HG02571 (cell line): Measurements from ENCODE around the gene IGF2BP3.
"Not testable (repeated sequence)": the region's sequence is repeated elsewhere in the genome, so short reads cannot be mapped to it uniquely, and the experiment has no call there.

Experiments
- ATAC-seq: cut with Tn5 transposase; IDR thresholded peaks from one replicate; pipeline ENCODE4 v1.9.1; 2021; ENCODE audit warnings: mild to moderate bottlenecking, moderate library complexity; ENCODE audit not compliant: unreplicated experiment

Gene IGF2BP3

DNA sequence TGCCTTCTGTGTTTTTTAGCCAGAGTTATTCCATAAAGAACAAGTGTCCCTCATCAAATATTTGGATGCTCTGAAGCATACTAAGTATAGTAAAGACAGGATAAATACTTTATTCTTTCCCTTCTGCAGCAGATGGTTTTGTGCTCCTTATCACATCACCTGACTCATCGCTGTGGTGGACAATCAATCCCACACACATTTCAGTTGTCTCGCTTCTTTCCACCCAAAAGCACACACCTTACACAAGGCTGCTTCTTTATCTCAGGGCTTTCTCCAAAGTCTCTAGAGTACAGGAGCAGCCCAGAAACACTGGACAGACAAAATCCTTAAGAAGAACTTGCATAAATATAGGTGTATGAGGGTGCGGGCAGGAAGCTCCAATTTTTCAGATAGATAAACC is 43.4 kb downstream of the IGF2BP3 start:
- ATAC-seq, result no peak

DNA sequence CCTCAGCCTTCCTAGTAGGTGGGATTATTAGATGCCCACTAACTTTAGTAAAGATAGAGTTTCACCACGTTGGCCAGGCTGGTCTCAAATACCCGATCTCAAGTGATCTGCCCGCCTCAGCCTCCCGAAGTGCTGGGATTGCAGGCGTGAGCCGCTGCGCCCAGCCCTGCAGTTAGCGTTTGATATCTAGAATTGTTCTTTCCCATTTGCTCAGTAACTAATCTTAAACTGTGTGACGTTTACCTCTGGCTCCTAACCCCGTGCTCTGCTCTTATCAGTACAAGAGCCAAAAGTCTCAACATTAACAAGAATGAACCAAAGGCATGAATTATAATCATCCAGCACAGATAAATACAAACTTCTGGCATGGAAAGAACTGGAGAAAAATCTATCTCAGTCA is 47.4 kb downstream of the IGF2BP3 start:
- no peak for ATAC-seq

DNA sequence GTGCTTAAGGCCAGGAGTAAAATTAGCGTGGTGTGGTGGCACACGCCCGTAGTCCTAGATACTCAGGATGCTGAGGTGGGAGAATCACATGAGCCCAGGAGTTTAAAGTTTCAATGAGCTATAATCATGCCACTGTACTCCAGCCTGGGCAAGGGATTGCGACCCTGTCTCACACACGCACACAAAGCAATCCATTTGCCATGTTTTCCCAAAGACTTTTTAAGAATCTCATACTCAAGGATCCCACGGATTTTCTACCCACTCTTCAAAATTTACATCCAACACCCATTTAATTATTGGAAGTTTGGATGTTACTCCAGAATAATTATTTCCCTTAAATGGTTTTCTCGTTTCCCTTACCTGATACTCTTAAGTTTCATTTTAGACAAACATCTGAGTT is 47.9 kb downstream of the IGF2BP3 start:
- ATAC-seq, result no peak

DNA sequence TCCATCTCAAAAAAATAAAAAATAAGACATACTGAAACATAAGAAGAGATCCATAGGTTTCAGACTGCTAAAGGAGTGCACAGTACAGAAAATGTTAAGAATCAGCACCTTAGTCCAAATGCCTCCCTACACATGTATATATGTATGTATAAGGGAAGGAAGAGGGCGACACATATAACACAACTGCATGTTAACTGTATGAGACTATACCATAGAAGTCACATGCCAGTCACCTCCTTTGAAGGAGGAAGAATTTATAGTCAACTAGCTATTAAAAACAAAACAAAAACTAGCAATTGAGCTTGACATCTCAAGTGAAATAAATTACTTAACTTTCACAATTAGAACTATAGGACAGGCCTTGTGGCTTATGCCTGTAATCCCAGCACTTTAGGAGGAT is 50.4 kb downstream of the IGF2BP3 start:
- no peak for ATAC-seq

DNA sequence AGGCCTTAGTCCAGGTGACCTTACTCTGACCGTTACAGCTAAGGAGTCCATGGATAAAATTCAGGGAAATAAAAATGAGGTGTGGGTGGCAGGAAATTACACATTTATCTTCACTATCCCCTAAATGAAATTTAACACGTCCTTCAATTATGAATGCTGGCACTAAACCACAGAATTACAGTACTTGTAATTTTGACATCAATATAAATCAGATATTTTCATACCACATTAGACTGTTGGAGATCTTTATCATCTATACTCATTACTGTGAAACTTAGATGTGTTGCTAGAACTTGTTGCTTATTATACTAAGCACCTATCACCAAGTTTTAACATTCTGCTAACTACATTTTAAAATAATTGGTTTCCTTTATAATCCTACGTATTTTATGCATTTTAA is 51.1 kb downstream of the IGF2BP3 start:
- ATAC-seq, result no peak

DNA sequence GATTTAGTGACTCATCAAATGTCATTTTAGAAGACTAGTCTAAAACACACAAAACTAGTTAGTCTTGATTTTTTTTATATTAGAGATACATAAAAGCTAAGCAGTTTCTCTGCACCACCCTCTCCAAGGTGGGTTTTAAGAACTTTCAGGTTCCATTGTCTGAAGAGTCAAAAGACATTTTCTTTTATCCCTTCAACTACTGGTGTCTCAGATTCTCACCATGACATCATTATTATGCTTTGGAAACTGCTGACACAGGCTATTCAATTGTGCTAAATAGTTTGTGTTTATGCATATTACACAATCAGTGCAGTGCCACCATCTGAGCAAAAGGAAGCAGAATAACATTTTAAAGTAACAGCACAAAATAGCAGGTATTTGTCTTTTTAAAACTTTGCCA is 52.2 kb downstream of the IGF2BP3 start:
- no peak for ATAC-seq

DNA sequence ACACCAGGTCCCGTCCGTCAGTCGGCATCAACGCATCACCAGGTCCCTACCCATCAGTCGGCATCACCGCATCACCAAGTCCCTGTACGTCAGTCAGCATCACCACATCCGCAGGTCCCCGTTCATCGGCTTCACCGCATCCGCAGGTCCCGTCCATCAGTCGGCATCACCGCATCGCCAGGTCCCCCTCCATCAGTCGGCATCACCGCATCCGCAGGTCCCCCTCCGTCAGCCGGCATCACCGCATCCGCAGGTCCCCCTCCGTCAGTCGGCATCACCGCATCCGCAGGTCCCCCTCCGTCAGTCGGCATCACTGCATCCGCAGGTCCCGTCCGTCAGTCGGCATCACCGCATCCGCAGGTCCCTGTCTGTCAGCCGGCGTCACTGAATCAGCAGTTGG is 55.1 kb downstream of the IGF2BP3 start:
- ATAC-seq, result no peak

DNA sequence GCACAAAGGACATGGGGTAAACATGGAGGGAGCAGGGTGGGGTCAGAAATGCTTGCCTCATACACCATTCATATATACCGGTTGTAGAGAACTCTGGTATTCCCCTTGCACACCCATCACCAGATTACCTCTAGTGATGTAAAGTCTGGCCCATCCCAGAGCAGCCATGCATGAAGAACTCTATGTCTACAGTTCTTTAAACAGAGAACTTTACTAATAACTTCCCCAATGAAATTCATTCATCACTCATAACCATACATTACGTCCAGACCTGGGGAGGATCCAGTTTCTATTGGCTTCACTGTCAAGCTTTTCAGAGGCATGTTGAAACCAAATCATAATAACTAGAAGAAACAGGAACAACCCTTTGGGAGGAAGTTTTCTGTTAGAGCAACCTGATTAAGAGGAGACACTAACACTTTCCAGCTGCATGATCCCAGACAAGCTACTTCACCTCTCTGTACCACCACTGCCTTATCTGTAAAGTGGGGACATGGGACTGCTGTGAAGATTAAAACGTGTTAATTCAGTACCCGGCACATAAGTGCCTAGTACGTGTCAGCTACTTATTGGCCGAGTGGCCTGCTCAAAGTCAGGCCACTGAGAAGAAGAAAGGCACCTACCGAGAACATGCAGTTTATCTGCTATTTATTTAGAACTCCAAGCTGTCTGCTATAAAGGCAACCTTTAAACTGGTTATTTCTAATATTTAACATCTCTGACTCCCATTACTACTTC is 59.7 kb downstream of the IGF2BP3 start:
- ATAC-seq, result peak; percentile 82

DNA sequence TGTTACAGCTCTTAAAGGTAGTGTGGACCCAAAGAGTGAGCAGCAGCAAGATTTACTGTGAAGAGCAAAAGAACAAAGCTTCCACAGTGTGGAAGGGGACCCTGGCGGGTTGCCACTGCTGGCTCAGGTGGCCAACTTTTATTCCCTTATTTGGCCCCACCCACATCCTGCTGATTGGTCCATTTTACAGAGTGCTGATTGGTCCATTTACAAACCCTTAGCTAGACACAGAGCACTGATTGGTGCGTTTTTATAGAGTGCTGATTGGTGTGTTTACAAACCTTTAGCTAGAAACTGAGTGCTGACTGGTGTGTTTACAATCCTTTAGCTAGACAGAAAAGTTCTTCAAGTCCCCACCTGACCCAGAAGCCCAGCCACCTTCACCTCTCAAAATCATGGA is 63.7 kb downstream of the IGF2BP3 start:
- not testable (repeated sequence) for ATAC-seq

DNA sequence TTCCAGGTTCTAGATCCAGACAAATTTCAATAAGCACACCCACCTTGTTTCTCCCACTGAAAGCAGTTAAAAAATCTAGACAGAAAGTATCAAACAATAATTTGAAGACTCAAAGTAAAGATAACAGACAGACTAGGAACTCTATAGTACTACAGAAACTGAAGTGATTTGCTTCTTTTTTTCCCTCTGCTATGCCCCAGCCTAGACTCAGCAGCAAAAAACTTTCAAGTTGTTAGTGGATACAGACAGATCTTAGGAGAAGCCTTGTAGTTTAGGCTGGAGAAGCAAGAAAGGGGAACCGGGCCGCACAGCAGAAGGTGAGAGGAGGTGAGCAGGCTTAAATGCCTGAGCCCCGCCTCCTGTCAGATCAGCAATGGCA is 65.1 kb downstream of the IGF2BP3 start:
- ATAC-seq, result no peak

DNA sequence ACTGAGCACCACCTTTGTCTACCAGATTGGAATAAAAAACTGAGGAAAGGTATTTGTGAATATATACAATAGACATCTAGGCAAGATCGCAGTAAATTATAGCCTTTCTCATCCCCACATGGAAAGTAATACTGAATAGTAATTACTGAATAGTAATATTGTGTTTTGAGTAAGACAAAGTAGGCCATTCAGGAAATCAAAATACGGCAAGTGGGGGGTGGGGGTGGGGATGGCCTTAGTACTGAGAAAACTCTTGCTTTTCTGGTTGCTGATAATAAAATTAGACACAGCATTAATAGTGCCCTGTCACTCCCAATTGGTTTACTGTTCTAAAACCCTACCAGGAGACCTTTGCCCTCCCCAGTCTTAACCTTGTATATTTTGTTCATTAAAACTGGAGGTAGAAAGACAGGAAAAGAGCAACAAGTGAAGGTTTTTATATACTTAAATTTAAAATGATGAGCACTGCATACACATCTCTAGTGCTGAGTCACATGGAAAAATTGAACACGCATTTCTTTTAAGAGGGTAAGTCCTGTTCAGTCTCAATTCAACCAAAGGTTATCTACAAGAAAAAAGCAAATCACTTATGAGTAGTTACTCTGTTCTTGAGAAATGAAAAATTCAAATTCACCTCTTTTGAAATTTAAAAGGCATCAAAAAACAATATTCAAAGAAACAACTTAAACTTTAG is 65.6 kb downstream of the IGF2BP3 start:
- ATAC-seq, result no peak

DNA sequence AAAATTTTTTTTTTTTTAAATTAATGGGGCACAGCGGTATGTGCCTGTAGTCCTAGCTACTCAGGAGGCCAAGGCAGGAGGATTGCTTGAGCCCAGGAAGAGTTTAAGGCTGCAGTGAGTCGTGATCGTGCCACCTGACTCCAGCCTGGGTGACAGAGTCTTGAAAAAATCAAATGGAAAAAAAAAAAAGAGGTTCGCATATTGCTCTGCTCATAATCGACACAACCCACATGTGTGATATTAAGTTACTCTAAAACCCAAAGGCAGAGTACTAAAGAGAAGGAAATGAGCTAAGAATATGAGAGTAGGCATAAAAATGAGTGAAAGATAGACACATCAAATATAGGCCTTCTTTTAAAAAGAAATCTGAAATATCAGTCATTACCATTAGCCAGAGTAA is 66.3 kb downstream of the IGF2BP3 start:
- ATAC-seq, result no peak

DNA sequence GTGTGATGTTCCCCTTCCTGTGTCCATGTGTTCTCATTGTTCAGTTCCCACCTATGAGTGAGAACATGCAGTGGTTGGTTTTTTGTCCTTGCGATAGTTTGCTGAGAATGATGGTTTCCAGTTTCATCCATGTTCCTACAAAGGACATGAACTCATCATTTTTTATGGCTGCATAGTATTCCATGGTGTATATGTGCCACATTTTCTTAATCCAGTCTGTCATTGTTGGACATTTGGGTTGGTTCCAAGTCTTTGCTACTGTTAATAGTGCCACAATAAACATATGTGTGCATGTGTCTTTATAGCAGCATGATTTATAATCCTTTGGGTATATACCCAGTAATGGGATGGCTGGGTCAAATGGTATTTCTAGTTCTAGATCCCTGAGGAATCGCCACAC is 72.2 kb downstream of the IGF2BP3 start:
- ATAC-seq, result not testable (repeated sequence)

DNA sequence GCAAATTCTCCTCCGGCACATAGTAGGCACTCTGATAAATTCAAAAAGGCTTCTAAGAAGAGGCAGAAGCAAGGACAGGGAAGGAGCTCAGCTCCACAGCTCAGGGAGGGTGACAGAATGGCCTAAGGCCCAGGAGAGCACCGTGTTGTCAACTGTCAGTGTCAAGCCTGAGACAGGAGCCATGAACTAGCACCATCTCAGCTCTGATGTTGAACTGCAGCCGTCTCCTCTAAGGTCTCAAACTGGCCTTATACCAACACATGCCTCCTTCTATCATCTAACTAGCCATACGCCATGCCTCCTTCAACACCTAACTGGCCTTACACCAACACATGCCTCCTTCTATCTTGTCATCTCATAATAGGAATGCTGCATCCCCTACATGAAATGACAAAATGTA is 73.0 kb downstream of the IGF2BP3 start:
- ATAC-seq, result no peak

DNA sequence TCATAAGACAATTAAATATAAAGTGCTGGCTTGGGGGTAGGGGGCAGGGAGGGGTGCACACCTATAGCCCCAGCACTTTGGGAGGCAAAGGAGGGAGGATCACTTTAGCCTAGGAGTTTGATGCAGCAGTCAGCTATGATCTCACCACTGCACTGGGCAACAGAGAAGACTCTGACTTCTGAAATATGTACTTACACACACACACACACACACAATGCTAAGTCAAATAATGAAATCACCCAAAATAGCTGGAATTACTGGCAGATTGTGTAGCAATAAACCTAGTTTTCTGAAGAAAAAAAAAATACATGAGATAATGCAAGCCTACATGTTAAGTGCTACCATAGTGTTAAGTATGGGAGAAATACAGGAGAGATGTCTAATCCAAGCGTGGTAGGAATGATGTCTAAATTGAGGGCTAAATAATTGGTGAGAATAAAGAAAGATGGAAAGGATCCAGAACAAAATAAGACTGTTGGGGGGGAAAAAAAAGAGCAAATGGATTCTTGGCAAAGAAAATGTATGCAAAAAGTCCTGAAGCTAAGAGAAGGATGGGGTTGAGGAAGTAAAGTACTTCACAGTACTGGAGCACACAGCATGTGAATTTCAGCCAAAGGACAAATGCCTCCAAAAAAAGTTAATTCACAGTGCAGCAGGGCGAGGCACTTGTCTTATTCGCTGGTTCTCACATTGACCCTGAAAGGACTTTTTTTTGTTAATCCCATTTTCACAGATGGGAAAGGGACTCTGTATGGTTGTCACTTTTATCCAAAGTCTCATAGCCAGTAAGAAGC is 73.9 kb downstream of the IGF2BP3 start:
- ATAC-seq, result no peak

DNA sequence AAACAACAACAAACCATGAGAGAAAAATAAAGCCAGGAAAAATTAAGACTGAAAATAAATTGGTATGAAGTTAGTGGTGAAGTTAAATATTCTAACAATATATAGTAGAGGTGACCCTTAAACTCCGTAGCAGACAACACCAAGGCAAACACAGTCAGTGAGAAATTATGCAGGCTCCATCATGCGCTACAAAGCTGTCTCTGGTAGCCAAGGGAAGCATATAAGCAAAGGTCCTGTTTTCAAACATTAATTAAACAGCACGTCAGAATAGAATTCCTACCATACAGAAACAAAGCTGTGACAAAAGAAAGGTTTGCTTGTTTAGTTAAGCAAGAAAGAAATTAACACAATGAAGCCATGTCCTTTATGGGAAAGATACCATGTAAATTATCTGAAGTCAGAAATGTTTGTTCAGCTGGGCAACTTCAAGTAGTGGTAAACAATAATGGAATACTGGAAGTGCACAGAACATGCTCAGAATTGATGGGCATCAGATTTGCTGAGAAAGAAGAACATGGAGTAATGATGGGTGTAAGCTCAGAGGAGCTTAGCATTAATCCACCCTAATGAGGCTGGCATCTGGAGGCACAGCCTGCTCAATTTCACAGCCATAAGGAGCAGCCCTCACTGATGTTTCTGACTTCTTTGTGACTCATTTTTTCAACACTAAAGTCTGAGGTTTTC is 75.7 kb downstream of the IGF2BP3 start:
- ATAC-seq, result no peak

DNA sequence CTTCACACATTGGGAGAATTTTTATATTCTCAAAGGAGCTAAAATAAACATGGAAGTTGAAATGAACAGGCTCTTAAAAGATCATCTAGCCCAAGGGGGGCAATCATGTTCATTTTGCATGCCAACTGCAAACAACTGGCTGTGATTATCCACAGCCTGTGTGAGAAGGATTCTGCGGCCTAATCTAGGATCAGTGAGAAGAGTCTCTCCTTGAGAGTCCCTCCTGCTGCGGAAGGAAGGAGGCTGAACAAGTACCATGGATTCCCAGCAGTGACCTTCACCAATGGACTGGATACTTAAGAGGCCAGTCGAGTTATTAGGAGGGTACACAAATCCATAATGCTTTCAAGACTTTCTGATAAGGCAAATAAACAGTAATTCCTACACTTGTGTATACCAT is 76.7 kb downstream of the IGF2BP3 start:
- ATAC-seq, result no peak

DNA sequence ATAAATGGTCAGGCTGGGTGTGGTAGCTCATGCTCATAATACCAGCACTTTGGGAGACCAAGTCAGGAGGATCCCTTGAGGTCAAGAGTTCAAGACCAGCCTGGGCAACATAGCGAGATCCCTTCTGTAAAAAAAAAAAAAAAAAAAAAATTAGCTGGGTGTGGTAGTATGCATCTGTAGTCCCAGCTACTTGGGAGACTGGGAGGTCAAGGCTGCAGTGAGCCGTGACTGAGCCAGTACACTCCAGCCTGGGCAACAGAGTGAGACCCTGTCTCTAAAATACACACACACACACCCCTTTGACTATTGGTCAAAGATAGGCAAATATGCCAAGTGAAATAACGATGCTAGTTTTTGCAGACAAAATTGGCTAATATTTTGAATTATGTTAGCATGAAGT is 80.6 kb downstream of the IGF2BP3 start:
- ATAC-seq, result no peak

DNA sequence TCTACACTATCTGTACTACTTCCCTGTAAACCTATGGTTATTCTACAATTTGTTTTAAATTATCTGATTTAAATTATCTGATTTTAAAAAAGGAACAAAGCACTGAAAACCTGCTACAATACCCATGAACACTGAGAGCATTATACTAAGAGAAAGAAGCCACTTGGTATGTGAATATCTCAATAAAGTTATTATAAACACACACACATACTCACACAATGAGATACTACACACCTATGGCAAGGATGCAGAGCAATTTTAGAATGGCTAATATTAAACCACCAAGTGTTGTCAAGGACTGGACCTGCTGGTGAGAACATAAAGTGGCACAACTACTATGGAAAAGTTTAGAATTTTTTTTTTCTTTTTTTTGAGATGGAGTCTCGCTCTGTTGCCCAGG is 82.7 kb downstream of the IGF2BP3 start:
- ATAC-seq, result no peak

DNA sequence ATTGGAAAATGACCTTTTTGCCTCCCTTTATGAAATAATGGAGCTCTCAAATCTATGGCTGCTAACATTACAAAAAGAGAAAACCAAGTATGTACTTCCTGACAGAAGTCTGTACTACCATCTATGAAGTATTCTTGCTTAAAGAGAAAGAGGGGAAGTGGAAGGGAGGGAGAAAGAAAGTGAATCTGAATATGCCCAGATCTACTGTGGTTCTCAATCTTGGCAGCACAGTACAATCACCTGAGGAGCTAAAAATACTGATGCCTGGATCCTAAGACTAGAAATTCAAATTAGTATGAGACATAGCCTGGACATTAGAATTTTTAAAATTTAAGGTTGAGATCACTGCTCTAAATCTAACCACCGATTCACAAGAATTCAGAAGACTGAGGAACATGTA is 85.2 kb downstream of the IGF2BP3 start:
- no peak for ATAC-seq

DNA sequence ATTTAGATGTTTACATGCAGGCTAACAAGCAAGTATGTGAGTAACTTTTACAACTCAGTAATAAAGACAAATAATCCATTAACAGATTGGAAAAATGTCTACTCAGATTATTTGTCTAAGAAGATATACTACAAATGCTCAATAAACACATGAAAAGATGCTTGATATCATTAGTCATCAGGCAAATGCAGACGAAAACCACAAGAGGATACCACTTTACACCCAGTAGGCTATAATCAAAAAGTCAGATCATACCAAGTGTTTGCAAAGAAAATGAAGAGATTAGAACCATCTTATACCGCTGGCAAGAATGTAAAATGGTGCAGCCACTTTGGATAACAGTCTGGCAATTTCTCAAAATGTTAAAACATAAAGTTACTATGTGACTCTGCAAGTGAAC is 87.1 kb downstream of the IGF2BP3 start:
- no peak for ATAC-seq
